PC-3 (cell line): ENCODE measurements around the gene CAD. TPM values are rescaled to one million over a fixed set of nuclear protein-coding genes. Genes with fewer than 3 reads are reported as not detected.
"Not testable (repeated sequence)": the region's sequence is repeated elsewhere in the genome, so short reads cannot be mapped to it uniquely, and the experiment has no call there.

Source experiments
- ATAC-seq: fragments of 200-7000 bp; cut with Tn5 transposase; 2 replicates; pipeline ENCODE4 v1.9.1; 2020; ENCODE audit warnings: mild to moderate bottlenecking, moderate library complexity
- BruUV-seq: library from RNA; stranded (reverse); fragments of 400-500 nt; replicated peaks from 2 replicates; lab custom pipeline; 2021; lab: Mats Ljungman, UMichigan
- CTCF ChIA-PET: fragments of 300-600 bp; sonication (Branson Sonifier 250); formaldehyde crosslinking; loops from one replicate; lab custom pipeline; 2022; ENCODE audit warnings: antibody characterized with exemption; lab: Charles Lee
- POLR2A ChIA-PET: fragments of 300-600 bp; sonication (Branson Sonifier 250); formaldehyde crosslinking; loops from one replicate; lab custom pipeline; 2022; ENCODE audit warnings: antibody characterized with exemption; ENCODE audit not compliant: unreplicated experiment; lab: Charles Lee
- DNase-seq: peaks from one replicate; pipeline ENCODE4 v3.0.0-alpha.2; 2015
- H2AFZ ChIP-seq: fragments of 300-600 bp; sonication (generic); 2 replicates; pipeline ENCODE4 v1.6.0; 2016; ENCODE audit warnings: antibody characterized with exemption, low read length
- H3F3A ChIP-seq: fragments of 300-600 bp; sonication (generic); one replicate; pipeline ENCODE4 v1.6.0; 2017; ENCODE audit warnings: antibody characterized with exemption, low read length, control low read depth, mild to moderate bottlenecking; ENCODE audit not compliant: unreplicated experiment
- H3K27ac ChIP-seq: fragments of 300-600 bp; sonication (generic); 2 replicates; pipeline ENCODE4 v1.5.1; 2016; ENCODE audit warnings: mild to moderate bottlenecking, low read length
- H3K27me3 ChIP-seq: fragments of 300-600 bp; sonication (generic); 2 replicates; pipeline ENCODE4 v1.6.1; 2016; ENCODE audit warnings: low read length, mixed read lengths
- H3K36me3 ChIP-seq: fragments of 300-600 bp; sonication (generic); 2 replicates; pipeline ENCODE4 v1.6.1; 2016; ENCODE audit warnings: low read depth, mixed run types, low read length, mixed read lengths
- H3K4me1 ChIP-seq: fragments of 300-600 bp; sonication (generic); 2 replicates; pipeline ENCODE4 v1.5.1; 2016; ENCODE audit warnings: low read length; ENCODE audit not compliant: insufficient read depth
- H3K4me2 ChIP-seq: fragments of 300-600 bp; sonication (generic); 2 replicates; pipeline ENCODE4 v1.6.0; 2016; ENCODE audit warnings: low read length
- H3K4me3 ChIP-seq: fragments of 300-600 bp; sonication (generic); 2 replicates; pipeline ENCODE4 v1.5.1; 2016; ENCODE audit warnings: mild to moderate bottlenecking, low read length, mixed read lengths
- H3K79me2 ChIP-seq: fragments of 300-600 bp; sonication (generic); 2 replicates; pipeline ENCODE4 v1.6.1; 2017; ENCODE audit warnings: low read length, mixed read lengths
- H3K9ac ChIP-seq: fragments of 300-600 bp; sonication (generic); 2 replicates; pipeline ENCODE4 v1.6.0; 2016; ENCODE audit warnings: mild to moderate bottlenecking, low read length
- H3K9me2 ChIP-seq: fragments of 300-600 bp; sonication (generic); replicated peaks from 2 replicates; pipeline ENCODE4 v1.6.1; 2016; ENCODE audit warnings: mixed run types, low read length, mixed read lengths
- H3K9me3 ChIP-seq: fragments of 300-600 bp; sonication (generic); 2 replicates; pipeline ENCODE4 v1.6.1; 2016; ENCODE audit warnings: low read length, mixed read lengths
- H4K20me1 ChIP-seq: fragments of 300-600 bp; sonication (generic); 2 replicates; pipeline ENCODE4 v1.6.1; 2016; ENCODE audit warnings: low read length, mixed read lengths
- CTCF ChIP-seq: fragments of 300-600 bp; sonication (generic); conservative IDR thresholded peaks from 2 replicates; pipeline ENCODE4 v1.5.1; 2017; ENCODE audit warnings: antibody characterized with exemption, low read depth, mild to moderate bottlenecking, low read length
- EZH2 ChIP-seq: fragments of 300-600 bp; sonication (generic); IDR thresholded peaks from one replicate; pipeline ENCODE4 v1.6.1; 2017; ENCODE audit warnings: antibody characterized with exemption, mild to moderate bottlenecking, low read length; ENCODE audit not compliant: unreplicated experiment
- EZH2phosphoT487 ChIP-seq: fragments of 300-600 bp; sonication (generic); IDR thresholded peaks from 2 replicates; pipeline ENCODE4 v1.6.1; 2018; ENCODE audit warnings: mild to moderate bottlenecking, antibody characterized with exemption, low read length, borderline replicate concordance
- intact Hi-C: fragments of 100-400 bp; cut with micrococcal nuclease; formaldehyde crosslinking; loops from 2 replicates; pipeline ENCODE4 v1.9.0; 2023
- total RNA-seq: library from RNA; depleted of rRNA; stranded (reverse); fragments of >200 nt; gene quantifications from 2 replicates; pipeline ENCODE4 v1.2.3, GENCODE V29; 2014

Gene CAD
- total RNA-seq, 1 experiment from 2014 or later: 85.9 TPM

- intact Hi-C loops: no loop called here
- no peak overlapping the region for H3K9ac ChIP-seq
- CTCF ChIA-PET: interaction anchor here (0.7 kb wide), 1 partner anchor 10 kb away, joined by 7 read pairs; no protein-coding TSS in a partner anchor
- ATAC-seq (no peak; the same call in 1 of the 2 replicates), DNase-seq (no peak)
- no peaks in the 10 kb centered on the region for H3K9me2 ChIP-seq
- H3K4me3 ChIP-seq: no peak overlapping the region
- no peak overlapping the region for H3K27ac ChIP-seq
- peaks cover 28% of the 10 kb centered on the region for H3K27me3 ChIP-seq
- H4K20me1 ChIP-seq: no peaks in the 10 kb centered on the region
- TF ChIP-seq CTCF (no peak), EZH2 (no peak), EZH2phosphoT487 (no peak)
- H3K9me3 ChIP-seq: no peaks in the 10 kb centered on the region
- BruUV-seq: no TSS peak
- no peaks in the 10 kb centered on the region for H3K79me2 ChIP-seq
- H3K36me3 ChIP-seq: no peaks in the 10 kb centered on the region
- H2AFZ ChIP-seq: no peak overlapping the region
- H3K4me2 ChIP-seq: no peak overlapping the region
- no peaks in the 10 kb centered on the region for H3F3A ChIP-seq
- POLR2A ChIA-PET: no interaction called here
- no peaks in the 10 kb centered on the region for H3K4me1 ChIP-seq
Measured at GRCh38 chr2:27171351-27171848, 45.8 kb upstream of the CAD start.

- Histone ChIP-seq H3K36me3 (no peaks in the 10 kb centered on the region), H3K9me2 (no peaks in the 10 kb centered on the region), H2AFZ (no peak overlapping the region), H3K9me3 (no peaks in the 10 kb centered on the region), H3K79me2 (no peaks in the 10 kb centered on the region), H3K4me3 (no peak overlapping the region), H4K20me1 (no peaks in the 10 kb centered on the region), H3K4me1 (no peaks in the 10 kb centered on the region), H3K27me3 (peaks cover 47% of the 10 kb centered on the region), H3K4me2 (no peak overlapping the region), H3K27ac (no peak overlapping the region), H3F3A (no peaks in the 10 kb centered on the region), H3K9ac (no peak overlapping the region)
- ChIA-PET POLR2A (no interaction called here), CTCF (no interaction called here)
- TF ChIP-seq CTCF (no peak), EZH2phosphoT487 (no peak), EZH2 (no peak)
- ATAC-seq (no peak), DNase-seq (no peak)
- no TSS peak for BruUV-seq
- intact Hi-C loops: no loop called here
Measured at GRCh38 chr2:27174638-27175037, 42.5 kb upstream of the CAD start.

DNA sequence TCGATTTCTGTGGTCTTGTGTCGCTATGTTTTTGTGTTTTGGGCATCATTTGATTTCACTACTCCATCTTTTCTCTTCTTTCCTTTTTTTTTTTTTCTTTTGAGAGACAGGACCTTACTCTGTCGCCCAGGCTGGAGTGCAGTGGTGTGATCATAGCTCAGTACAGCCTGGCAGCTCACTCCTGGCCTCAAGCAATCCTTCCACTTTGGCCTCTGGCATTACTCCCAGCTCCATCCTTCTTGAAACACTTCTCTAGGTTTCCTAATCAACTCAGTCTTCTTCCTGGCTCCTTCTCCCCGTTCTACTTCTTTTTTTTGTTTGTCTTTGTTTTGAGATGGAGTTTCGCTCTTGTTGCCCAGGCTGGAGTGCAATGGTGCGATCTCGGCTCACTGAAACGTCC, 41.8 kb upstream of the CAD start:
- no peaks in the 10 kb centered on the region for H3F3A ChIP-seq
- ChIA-PET CTCF (no interaction called here), POLR2A (interaction anchor here (0.7 kb wide), 1 partner anchor 142 kb away, joined by 3 read pairs; no protein-coding TSS in a partner anchor)
- no TSS peak for BruUV-seq
- H3K4me3 ChIP-seq: no peak overlapping the region
- peaks cover 52% of the 10 kb centered on the region for H3K27me3 ChIP-seq
- no peaks in the 10 kb centered on the region for H3K79me2 ChIP-seq
- no peaks in the 10 kb centered on the region for H3K4me1 ChIP-seq
- H4K20me1 ChIP-seq: no peaks in the 10 kb centered on the region
- ATAC-seq: no peak
- DNase-seq: no peak
- H3K9ac ChIP-seq: no peak overlapping the region
- H3K4me2 ChIP-seq: no peak overlapping the region
- intact Hi-C loops: no loop called here
- H3K36me3 ChIP-seq: no peaks in the 10 kb centered on the region
- H3K27ac ChIP-seq: no peak overlapping the region
- TF ChIP-seq CTCF (no peak), EZH2 (no peak), EZH2phosphoT487 (no peak)
- H3K9me2 ChIP-seq: no peaks in the 10 kb centered on the region
- no peak overlapping the region for H2AFZ ChIP-seq
- no peaks in the 10 kb centered on the region for H3K9me3 ChIP-seq

- H3K4me1 ChIP-seq, H4K20me1 ChIP-seq, H3K4me3 ChIP-seq, H2AFZ ChIP-seq, BruUV-seq, CTCF ChIA-PET, intact Hi-C loops, H3K9me3 ChIP-seq, H3K79me2 ChIP-seq, H3K9me2 ChIP-seq, H3K4me2 ChIP-seq, H3F3A ChIP-seq, DNase-seq, H3K27ac ChIP-seq, ATAC-seq, H3K9ac ChIP-seq, H3K36me3 ChIP-seq: not testable (repeated sequence)
- peaks cover 55% of the 10 kb centered on the region for H3K27me3 ChIP-seq
- POLR2A ChIA-PET: interaction anchor here (0.7 kb wide), 1 partner anchor 141 kb away, joined by 3 read pairs; no protein-coding TSS in a partner anchor
Measured at GRCh38 chr2:27175781-27176180, 41.4 kb upstream of the CAD start.
